T-helper 2 cell treated with Interferon-gamma antibody and Interleukin-4, amounts not matched to agents 100 ng/mL and 5 ng/mL, for 36 hours (primary cell): Measurements from ENCODE around the gene DLG5. TPM values are rescaled to one million over a fixed set of nuclear protein-coding genes. Genes with fewer than 3 reads are reported as not detected.

Experiments
- intact Hi-C: fragments of 100-400 bp; cut with micrococcal nuclease; formaldehyde crosslinking; loops from one replicate; pipeline ENCODE4 v1.15.1; 2023
- total RNA-seq: library from RNA; stranded (reverse); gene quantifications from 2 replicates; pipeline ENCODE4 v1.2.3, GENCODE V29; 2022

Gene DLG5
- total RNA-seq, 1 donor from 2014 or later: 7.6 TPM

- intact Hi-C loops: no loop called here
These were observed 58.0 kb downstream of the DLG5 start for GRCh38 chr10:77868523-77868922.

GRCh38 chr10:77867124-77867719, 59.3 kb downstream of the DLG5 start:
- intact Hi-C loops: no loop called here

GRCh38 chr10:77866598-77866997, 60.0 kb downstream of the DLG5 start:
- intact Hi-C loops: no loop called here

GRCh38 chr10:77865580-77866324, 60.8 kb downstream of the DLG5 start:
- intact Hi-C loops: no loop called here

- intact Hi-C loops: no loop called here
These were observed 62.3 kb downstream of the DLG5 start for GRCh38 chr10:77864151-77864851.

- intact Hi-C loops: no loop called here
These were observed 63.1 kb downstream of the DLG5 start for GRCh38 chr10:77863446-77863845.

GRCh38 chr10:77862595-77862994, 64.0 kb downstream of the DLG5 start:
- intact Hi-C loops: no loop called here

GRCh38 chr10:77861366-77861765, 65.2 kb downstream of the DLG5 start:
- intact Hi-C loops: no loop called here

- intact Hi-C loops: no loop called here
These were observed 66.7 kb downstream of the DLG5 start for GRCh38 chr10:77859865-77860282.

GRCh38 chr10:77859200-77859864, 67.2 kb downstream of the DLG5 start:
- intact Hi-C loops: no loop called here

- intact Hi-C loops: no loop called here
These were observed 69.3 kb downstream of the DLG5 start for GRCh38 chr10:77857272-77857671.

GRCh38 chr10:77856566-77856965, 70.0 kb downstream of the DLG5 start:
- intact Hi-C loops: no loop called here

GRCh38 chr10:77855404-77856155, 71.0 kb downstream of the DLG5 start:
- intact Hi-C loops: no loop called here

- intact Hi-C loops: no loop called here
These were observed 72.4 kb downstream of the DLG5 start for GRCh38 chr10:77854115-77854514.

GRCh38 chr10:77853256-77853655, 73.3 kb downstream of the DLG5 start:
- intact Hi-C loops: no loop called here

- intact Hi-C loops: no loop called here
These were observed 75.8 kb downstream of the DLG5 start for GRCh38 chr10:77850620-77851231.

- intact Hi-C loops: no loop called here
These were observed 77.4 kb downstream of the DLG5 start for GRCh38 chr10:77849039-77849664.

- intact Hi-C loops: loop anchor here (1.0 kb wide), 2 partner anchors 79 to 182 kb away; partner anchors contain the start of genes DLG5 and POLR3A
These were observed 79.7 kb downstream of the DLG5 start for GRCh38 chr10:77846718-77847311.

GRCh38 chr10:77845451-77845850, 81.1 kb downstream of the DLG5 start:
- intact Hi-C loops: no loop called here
